Activated gamma-delta T cell treated with Interleukin-2 at 50 U/mL for 16 hours (primary cell): Measurements from ENCODE around the gene TTK.
"Not testable (repeated sequence)": the region's sequence is repeated elsewhere in the genome, so short reads cannot be mapped to it uniquely, and the experiment has no call there.

Experiments
- DNase-seq: peaks from one replicate; pipeline ENCODE4 v3.0.0-alpha.2; 2020

Gene TTK

DNA sequence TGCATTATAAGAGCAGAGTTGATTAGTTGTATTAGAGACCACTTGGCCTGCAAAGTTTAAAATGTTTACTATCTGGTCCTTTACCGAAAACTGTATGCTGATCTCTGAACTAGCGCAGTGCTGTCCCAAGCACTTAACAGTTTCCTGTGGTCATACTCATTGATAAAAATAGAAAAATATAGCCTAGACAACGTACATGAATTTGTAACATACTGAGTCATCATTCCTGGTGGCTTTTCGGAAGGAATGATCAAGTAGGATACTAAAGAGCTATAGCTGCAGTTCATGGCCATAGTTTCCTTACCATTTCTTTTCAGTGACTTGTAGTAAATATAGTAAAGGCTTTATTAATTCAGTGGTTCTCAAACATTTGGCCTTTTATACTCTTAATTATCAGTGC lies 18.4 kb downstream of the TTK start:
- DNase-seq = no peak

DNA sequence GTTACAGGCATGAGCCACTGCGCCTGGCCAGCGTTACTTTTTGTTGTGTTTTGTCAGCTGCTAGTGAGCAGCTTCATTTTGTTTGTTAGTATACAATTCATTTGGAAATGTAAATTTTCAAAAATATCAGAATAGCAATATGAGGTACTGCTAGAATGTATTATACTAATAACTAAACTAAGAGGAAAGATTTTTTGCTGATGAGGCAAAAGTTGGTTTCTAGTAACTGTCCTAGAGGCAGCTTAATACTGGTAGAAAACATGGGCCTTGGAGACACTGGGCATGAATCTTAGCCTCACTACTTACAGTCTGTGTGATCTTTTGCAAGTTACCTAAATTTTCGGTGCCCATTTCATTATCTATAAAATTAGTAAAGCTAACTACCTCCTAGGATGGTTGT lies 24.1 kb downstream of the TTK start:
- no peak for DNase-seq

DNA sequence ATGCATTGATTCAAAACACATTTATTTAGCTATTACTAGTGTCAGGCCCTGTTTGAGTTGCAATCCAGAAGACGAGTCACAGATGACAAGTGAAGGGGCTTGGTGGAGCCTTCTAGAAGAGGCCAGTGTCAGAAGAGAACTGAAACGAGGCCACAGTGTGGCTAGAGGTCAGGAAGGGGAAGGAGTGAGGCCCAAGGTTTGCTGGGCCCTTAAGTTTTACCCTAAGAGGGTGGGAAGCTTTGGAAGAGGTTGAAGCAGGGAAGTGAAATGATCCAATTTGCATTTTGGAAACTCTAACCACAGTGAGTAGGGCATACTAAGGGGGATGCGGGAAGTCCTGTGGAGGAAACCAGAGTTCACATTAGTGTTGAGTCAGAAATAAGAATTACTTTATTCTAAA lies 25.0 kb downstream of the TTK start:
- no peak for DNase-seq

DNA sequence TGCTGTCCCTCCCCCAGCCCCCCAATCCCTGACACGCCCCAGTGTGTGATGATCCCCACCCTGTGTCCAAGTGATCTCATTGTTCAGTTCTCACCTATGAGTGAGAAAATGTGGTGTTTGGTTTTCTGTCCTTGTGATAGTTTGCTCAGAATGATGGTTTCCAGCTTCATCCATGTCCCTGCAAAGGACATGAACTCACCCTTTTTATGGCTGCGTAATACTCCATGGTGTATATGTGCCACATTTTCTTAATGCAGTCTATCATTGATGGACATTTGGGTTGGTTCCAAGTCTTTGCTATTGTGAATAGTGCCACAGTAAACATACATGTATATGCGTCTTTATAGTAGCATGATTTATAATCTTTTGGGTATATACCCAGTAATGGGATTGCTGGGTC lies 43.8 kb downstream of the TTK start:
- not testable (repeated sequence) for DNase-seq

DNA sequence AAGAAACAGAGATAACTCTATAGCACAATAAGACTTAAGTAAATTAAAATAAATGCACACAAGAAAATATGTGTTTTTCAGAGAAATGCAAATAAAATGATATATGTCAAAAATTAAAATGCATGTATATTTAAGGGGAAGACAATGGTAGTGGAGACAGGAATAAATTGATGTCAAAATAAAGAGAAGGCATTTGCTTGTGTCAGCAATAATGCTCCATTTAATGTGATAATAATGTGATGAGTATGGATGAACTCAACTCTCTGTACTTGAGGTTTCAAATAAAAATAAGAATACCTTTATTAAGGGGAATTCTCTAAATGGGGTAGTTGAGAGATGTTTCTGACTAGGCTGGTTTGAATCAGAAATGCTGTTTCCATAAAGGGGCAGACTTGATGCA lies 56.3 kb downstream of the TTK start:
- no peak for DNase-seq

DNA sequence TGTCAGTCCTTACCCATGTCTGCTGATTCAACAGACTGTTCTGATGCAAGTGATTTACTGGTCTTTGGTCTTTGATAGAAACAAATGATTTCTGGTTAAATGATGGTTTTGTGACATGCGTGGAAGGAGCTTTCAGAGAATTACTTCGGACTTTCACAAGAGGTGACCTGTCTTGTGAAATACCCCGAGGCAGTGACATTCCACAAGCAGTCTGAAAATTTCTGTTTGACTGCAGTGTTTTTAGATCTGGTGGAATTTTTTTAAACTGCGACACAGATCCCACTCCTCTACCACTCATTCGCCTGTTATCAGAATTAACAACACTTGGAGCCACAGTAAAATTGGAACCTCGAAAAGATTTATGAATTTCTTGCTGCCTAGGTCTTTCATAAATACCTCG lies 63.7 kb downstream of the TTK start:
- DNase-seq = not testable (repeated sequence)

DNA sequence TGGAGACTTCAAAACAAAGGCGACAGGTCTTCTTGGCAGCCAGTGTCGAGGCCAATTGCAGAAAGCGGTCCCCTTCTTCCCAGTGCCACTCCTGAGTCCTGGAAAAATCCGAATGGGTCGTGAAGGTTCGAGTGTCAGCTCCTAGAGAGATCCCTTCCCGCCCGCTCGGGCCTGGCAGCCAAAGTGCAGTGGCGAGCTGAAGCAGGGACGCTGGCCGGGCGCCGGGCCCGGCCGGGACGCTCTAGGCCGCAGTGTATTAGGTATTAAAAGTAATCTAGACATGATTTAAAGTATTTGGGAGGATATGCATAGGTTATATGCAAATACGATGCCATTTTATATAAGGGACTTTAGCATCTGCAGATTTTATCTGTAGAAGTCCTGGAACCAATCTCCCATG lies 66.0 kb downstream of the TTK start:
- not testable (repeated sequence) for DNase-seq

DNA sequence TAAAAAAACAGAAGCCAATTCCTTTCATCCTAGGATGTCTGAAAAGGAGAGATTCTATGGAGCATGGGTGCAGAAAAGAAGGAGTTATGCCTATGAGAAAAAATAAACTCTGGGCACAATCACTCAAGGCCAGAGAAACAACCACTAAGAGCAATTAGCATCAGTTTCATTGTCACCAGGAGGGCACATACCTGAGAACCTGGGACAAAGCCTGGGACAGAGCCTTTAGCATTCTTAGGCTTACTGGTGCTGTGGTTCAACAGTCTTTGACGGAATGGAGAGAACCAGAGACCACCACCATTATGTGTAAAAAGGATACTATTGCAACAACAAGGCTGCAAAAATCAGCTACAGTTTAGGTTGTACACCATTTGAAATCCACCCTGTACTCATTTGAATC lies 72.6 kb downstream of the TTK start:
- no peak for DNase-seq

DNA sequence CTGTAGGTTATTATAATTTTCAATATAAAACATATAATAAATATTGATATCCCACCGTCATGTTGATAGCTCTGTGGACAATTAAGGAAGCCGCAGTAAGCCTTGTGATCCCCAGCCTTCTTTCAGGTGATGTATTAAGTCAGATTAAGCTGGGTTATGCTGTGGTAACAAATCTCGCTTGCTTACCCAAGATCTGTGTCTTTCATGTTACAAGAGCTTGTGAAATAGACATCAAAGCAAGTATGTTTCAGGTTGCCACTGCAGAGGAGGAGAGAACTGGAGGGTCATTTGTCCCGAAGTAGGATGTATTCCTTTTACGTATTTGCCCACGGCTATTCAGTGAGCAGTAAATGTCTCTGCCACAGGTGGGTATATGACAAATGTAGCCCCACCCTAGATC lies 84.2 kb downstream of the TTK start:
- DNase-seq = no peak

DNA sequence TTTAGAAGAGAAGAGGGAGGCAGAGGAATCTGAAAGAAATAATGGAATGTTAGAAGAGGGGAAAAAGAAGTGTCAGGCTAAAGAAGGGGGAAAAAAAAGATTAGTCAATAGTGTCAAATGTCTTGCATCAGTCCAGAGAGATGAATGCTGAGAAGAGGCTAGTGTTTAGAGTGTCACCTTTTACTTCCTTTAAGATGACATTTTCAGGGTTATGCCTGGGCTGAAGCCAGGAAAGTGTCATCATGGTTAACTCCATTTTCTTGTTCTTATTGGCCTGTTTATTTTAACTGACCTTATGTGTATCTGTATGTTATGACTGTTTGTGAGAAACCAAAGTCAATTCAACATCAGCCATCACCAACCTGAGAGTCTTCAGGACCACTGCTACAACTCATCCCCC lies 87.1 kb downstream of the TTK start:
- DNase-seq = no peak
